GM21737 (cell line): Measurements from ENCODE around the gene CEP41.
A peak's percentile ranks its signal among the peaks of the same experiment; 100 is the strongest.

ENCODE experiments used
- ATAC-seq: cut with Tn5 transposase; IDR thresholded peaks from one replicate; pipeline ENCODE4 v1.9.1; 2021; ENCODE audit warnings: mild to moderate bottlenecking, moderate library complexity; ENCODE audit not compliant: unreplicated experiment

The CEP41 gene, protein sequence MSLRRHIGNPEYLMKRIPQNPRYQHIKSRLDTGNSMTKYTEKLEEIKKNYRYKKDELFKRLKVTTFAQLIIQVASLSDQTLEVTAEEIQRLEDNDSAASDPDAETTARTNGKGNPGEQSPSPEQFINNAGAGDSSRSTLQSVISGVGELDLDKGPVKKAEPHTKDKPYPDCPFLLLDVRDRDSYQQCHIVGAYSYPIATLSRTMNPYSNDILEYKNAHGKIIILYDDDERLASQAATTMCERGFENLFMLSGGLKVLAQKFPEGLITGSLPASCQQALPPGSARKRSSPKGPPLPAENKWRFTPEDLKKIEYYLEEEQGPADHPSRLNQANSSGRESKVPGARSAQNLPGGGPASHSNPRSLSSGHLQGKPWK

DNA sequence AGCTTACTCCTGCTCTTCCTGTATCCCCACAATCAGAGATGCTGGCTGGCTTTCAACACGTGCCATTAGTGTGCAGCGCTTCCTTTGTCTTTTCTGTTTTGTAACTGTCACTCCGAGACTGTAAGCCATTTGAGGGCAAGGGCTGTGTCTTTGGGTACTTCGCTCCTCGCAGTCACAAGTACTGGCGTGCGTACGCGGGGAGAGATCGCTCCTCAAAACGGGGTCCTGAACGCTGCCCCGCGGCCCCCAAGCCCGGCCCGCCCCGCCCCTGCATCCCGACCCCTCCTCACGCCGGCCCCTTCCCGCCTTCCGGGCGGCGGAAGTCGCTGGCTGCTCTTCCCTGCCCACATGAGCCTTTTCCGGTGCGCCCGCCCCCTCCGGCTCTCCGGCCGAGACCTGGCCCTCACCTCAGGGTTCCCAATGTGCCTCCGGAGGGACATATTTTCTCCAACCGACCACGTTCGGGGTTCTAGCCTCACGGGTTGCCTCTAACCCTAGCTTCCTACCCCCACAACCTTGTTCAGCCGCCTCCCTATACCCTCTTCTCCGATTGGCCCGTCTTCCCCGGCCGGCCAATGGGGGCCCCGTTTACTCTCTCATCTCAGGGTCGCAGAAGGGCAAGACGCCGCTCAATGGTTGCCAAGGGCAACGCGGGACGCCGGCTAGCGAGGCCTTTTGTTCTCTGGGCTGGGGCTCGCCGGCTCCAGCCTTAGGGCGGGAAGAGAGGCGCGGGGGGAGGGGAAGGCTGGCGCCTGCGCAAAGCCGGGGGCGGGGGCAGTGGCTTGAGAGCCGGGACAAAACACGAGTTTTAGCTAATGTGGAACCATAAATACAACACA lies at the start of gene CEP41:
Gene CEP41 (minus strand): TSS at position 490 of the 839 bp plus-strand sequence. CDS start 50 bp downstream, at position 440.
- peak; percentile 96 for ATAC-seq

DNA sequence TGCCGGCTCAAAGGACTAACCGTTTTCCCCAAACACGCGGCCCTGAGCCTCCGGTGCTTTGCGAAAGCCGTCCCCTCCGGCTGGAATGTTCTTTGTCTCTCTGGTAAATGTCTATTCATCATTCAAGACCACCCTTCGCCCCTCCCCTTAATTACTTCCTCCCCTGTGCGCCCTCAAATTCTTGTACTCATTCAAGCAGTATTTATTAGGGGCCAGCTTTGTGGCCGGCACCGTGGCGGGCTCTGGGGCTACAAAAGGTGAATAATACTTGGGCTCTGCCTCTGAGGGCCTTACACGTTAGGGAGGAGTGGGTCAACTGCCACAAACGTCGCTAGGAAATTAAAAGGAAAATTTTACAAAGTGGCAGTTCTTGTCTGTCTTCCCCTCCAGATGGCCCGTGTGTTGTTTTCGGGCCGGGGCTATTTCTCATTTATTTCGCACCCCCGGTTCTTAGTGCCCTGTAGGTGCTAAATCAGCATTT lies 49.5 kb upstream of the CEP41 start:
- ATAC-seq = no peak

DNA sequence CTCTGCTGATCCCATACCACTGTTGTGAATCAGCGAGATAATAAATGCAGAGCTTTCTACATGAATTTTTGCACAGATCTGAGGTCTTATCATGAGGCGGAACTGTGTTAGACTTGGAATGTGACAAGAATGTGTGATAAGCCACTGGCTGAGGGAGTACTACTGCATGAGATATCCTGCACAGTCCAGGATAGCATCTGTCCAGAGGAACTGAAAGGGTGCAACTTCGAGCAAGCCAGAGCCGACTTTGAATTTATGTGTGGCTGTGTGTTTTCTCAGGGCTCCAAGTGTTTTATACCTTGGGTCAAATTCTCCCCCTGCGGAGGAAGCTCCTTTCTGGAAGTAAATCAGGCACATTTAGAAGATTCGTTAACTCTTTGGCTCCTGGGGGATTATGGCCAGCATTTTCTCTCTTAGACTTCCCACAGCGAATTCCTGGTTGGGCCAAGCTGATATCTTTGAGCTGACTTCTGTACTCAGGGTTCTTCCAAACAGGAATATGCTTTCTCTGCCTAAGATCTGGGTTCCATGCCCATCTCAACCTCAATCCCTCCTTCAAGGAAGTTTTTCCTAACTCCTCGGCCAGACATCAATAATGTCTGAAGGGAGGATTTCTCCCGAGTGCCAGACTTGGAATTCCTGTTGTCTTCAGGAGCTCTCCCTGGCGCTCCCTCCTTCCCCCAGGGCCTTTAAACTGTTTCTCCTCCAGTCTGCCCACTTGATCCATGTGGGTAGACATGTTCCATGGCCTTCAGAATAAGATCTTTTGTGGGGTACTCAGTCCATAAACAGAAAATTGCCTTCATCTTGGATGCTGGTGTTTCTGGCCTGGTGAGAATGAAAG lies 48.5 kb upstream of the CEP41 start:
- no peak for ATAC-seq

DNA sequence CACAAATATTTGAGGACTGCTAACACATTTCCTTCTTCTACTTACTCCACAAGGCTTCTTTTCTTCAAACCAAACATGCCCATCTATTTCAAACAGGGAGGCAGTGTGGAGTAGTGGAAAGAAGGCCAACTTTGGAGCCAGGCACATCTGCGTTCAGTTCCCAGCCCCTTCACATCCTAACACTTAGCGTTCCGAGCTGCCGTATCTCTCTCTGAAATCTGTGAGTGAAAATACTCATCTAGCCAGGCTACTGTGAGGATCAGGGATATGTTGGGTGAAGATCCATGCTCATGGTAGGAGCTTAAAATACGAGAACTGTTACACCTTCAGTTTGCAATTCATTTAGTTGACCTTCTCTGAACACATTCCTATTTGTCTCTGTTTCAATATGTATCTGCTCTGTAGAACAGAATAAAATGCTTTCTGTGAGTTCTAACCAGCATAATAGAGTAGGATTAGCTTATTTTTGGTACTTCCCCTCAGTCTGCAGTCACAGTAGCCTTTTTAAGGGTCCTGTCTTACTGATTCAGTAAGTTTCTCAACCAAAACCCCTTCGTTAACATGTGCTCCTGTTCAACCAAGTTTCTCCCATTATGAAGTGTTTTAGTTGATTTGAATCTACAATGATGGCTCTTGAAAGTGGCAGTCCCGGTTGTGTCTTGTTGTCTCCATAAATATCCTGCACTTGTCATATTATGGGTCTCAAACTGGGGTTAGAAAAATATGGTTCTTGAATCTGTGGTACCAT lies 47.8 kb upstream of the CEP41 start:
- no peak for ATAC-seq

DNA sequence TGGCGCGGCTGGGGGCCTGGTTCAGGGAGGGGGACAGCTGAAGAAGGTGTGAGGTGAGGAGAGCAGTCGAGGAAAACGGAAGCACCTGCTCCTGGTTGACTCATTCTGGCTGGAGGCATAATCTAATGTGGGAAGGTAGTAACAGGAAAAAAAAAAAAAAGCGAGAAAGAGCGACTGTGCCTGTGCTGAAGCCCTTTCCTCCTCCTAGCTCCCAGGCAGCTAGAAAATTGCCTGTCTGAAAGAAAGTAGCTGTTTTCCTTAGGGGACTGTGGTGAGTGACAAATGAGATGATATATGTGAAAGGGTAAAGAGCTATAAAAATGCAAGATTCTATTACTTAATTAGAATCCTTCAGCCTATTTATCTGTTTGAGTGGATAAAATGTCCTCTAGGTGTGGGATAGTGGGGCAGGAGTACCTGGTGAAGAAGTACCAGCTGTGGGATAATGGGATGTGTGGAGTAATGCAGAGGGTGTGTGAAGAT lies 46.2 kb upstream of the CEP41 start:
- no peak for ATAC-seq

DNA sequence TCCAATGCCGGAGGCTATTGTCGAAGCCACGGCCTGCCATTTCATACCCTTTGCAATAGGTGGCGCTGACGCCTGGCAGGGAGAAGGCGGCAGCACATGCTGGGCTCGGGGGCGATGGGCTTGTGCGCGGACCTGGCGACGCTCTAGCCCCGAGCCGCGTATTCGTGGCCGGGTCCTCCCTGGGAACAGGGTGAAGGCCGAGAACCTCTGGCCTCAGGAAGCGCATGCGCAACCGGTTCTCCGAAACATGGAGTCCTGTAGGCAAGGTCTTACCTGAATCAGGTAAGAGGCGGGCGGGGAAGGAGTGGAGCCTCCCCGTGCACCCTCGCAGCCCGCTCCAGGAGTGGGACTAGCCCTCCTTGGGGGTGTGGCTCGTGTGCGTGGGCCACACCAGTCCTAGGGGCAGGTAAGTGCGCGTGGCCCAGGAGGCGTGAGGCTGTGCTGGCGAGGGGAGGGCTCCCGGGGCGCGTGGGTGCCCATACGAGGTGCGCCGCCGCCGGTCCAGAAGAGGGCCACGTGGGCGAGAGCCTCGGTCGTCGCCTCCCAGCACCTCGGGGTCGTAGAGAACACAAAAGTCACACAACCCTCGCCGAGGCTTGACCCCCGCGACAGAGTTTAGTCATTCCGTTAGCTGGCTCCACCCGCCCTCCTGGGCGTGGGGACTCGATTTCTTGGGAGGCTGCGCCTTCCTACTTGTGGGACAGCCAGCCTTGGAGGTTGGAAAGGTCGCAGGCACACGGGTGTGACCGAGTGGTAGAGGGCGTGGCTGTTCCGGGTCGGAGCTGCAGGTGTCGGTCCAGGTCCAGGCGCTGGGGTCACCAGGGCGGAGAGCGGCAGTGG lies 45.5 kb upstream of the CEP41 start:
- ATAC-seq = no peak

DNA sequence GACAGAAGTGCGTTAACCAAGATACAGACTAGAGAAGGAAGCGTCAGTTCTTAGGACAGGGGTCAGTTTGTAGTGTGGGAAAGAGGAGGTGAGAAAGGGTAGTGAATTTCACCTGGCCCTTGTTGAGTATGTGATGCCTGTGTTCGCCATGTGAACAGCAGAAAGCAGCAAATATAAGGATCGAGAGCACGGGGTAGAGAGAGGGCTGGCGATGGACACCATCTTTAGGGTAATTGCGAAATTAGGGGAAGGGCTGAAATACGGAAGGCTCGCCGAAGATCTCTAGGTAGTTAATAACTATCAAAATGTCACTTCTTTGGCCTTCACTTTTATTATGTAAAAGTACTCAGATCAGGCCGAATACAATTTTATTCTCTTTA lies 44.9 kb upstream of the CEP41 start:
- ATAC-seq = no peak

DNA sequence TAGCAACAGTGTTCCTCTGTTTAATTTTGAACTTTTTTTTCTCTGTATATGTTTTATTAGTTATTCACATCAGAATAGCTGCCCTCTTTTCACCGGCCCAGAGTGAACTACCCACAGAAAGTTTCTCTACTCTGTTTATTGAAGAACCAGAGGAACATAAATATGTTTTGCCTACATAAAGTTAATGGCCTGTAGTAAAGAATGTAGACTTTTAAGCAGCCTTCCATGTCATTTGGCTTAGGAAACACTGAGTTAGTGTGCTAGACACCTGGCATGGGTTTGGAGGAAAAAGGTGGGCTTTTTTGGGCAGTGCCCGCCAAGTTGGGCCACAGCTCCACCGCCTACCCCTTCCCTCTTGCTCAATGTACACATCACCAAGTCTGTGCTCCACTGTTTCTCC lies 42.2 kb upstream of the CEP41 start:
- no peak for ATAC-seq

DNA sequence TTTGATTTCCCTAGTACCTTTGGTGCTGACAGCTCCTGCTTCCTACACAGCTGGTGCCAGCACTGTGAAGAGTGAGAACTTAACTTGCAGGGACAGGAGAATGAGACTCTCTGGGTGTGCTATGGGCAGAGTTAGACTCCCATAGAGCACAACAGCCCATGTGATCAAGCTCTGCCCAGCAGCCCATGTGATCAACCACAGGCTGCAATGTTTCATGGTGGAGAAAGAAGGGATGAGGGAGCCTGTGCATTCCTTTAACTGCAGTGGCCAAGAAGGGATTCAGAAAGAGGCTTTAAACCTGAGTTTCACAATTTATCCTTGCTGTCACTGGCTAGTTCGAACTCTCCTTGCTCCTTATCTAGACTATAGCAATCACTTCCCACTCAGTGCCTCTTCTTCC lies 41.1 kb upstream of the CEP41 start:
- ATAC-seq = no peak

DNA sequence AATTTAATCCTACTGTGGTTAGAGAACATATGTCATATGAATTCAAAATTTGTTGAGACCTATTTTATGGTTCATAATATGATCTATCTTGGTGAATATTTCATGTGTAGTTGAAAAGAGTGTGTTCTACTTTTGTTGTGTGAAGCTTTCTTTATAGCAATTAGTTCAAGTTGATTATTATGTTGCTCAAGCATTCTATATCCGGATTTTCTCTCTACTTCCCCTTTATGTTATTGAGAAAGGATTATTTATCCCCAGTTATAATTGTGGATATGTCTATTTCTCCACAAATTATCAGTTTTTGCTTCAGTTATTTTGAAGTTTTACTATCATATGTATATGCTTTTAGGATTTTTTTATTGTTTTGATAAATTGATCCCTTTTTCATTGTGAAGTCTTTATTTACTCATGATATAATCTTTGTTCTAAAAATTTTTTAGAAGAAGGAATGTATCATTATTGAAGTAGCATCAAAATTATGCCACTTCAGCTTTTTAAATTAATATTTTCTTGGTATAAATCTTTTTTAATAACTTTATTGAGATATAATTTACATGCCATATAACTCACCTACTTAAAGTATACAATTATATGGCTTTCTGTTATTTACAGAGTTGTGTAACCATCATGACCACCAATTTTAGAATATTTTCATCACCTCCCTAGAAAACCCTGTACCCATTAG lies 39.0 kb upstream of the CEP41 start:
- no peak for ATAC-seq

DNA sequence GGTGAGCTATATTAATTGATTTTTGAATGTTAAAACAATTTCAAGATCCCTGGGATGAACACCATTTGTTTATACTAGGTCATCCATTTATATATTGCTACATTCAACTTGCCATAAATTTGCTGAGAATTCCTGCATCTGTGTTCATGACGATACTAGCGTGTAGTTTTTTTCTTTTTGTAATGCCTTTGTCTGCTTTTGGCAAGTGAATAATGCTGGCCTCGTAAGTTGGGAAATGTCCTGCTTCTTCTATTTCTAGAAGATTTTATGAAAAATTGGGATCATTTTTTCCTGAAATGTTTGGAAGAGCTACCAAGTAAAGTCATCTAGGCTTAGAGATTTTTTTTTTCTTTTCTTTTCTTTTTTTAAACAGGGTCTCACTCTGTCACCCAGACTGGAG lies 38.2 kb upstream of the CEP41 start:
- ATAC-seq = no peak

DNA sequence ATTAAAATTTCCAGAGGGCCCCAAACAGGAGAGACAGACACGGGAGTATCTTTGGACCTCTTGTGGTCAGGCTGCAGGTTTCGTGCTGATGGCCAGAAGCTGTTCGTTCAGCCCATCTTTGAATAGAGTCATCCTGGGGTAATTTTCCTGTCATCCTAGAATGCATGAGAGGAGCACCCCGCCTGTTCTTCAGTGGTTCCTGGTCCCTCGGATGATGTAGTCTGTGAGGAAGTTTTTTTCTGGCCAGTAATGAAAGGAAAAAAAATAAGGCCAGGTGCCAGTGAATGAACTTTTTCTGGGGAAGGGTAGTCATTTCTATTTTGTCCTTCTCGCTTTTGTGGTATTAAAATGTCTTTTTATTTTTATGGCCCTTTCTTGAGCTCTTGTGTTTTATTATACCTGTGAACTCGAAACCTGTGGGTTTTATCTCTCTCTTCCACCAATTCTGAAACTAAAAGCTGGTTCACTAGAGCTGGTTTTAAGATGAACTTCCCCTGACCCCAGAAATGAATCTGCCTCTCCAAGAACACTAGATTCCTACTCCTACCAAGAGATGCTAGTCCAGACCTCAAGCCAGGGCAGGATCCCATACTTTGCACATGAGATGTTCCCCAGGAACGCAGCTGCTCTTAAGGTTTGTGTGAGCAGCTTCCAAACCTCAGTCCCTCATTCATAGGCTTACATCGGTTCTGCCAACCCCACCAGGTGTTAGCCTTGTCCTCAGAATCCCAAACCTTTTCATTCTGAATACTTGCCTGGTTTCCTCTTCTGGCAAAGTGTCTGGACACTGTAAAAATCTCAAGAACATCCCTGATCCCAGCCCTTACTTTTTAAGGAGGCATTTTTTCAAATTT lies 35.7 kb upstream of the CEP41 start:
- ATAC-seq = peak; percentile 64

DNA sequence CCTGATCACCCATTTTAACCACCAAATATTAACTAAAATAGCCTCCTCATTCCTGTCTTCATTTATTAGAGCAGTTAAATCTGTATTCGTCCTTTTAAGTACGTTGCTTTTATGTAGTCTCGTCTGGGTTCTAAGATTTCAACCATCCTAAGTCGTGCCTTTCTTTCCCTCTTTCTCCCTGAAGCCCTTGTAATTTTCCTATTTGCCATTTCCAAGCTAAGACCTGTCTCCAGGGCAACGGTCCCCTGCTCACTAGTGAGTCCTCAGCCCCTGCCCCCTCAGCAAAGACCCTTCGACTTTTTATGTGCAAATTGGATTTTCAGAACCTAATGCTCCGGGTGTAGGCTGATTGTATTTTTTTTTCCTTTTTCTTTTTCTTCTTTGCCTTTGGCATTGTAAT lies 35.0 kb upstream of the CEP41 start:
- ATAC-seq = no peak

DNA sequence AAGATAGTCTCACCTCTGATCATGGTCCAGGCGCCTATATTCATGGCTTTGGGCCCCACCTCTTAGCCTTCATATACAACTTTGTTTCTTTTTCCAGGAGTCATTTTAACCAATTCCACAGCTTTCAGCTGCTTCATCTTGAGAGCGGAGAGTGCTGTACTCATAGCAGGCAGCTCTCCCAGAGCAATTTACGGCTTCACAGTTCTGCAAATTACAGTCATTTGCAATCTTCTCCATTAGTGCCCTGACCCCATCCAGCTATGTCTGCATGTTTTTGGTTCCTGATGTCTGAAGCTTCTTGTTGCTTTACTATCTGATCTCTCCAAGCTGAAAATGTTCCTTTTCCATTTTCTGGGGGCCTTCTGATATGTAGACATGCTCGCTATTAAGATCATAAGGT lies 33.1 kb upstream of the CEP41 start:
- ATAC-seq = no peak

DNA sequence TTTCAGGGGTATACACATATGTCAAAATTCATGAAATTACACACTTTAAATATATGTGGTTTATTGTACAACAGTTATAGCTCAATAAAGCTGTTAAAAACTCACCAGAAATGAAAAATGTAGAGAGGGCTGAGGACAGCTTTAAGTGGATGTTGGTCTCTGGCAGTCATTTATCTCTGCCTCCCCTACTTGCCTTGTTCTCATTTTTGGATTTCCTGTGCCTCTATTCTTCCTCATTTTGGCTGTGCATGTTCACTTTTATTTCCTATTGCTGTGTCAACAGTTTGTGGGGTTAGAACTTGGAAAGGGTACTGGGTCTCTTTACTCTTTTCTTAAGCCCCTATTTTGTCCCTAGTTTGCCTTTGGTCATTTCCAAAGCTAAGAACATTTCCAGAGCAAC lies 32.5 kb upstream of the CEP41 start:
- no peak for ATAC-seq

DNA sequence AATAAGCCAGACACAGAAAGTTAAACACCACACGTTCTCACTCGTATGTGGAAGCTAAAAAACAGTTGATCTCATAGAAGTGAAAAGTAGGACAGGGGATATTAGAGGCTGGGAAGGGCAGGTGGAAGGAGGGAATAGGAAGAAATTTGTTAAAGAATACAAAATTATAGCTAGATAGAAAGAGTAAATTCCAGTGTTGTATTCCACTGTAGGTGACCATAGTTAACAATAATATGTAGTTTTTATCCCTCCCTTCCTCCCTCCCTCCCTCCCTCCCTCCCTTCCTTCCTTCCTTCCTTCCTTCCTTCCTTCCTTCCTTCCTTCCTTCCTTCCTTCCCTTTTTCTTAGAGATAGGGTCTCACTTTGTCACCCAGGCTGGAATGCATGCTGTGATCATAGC lies 31.2 kb upstream of the CEP41 start:
- ATAC-seq = no peak

DNA sequence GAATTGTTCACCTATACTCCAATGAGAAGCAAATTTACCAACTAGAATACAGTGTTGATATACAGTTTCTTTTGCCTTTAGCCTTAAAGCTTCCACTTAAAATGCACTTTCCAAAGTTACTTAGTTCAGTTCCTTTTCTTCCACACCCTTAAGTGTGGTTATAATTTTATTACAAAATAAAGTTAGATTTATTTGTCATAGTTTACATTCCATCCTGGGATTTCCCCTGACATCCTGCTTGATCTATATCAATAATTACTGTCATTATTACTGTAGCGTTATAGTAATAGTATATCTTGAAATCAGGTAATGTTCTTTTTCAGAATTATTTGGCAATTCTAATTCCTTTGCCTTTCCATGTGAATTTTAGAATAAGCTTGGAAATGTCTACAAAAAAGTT lies 27.8 kb upstream of the CEP41 start:
- no peak for ATAC-seq
